H9 (cell line): ENCODE results near the gene KRT1. TPM values are rescaled to one million over a fixed set of nuclear protein-coding genes. Genes with fewer than 3 reads are reported as not detected.
A peak's percentile ranks its signal among the peaks of the same experiment; 100 is the strongest.

Source experiments
- DNase-seq: peaks from one replicate; pipeline ENCODE4 v3.0.0-alpha.2; 2017
- H2AFZ ChIP-seq: one replicate; pipeline ENCODE4 v1.6.1; 2013; ENCODE audit warnings: mild to moderate bottlenecking, low read length, control low read depth, moderate library complexity
- H2AK5ac ChIP-seq: 2 replicates; pipeline ENCODE4 v1.6.1; 2013; ENCODE audit warnings: low read length, control low read depth, mixed read lengths; ENCODE audit not compliant: insufficient read length
- H2BK120ac ChIP-seq: one replicate; pipeline ENCODE4 v1.6.1; 2013; ENCODE audit warnings: low read depth, mild to moderate bottlenecking, low read length, control low read depth, inconsistent platforms; ENCODE audit not compliant: poor library complexity, severe bottlenecking
- H2BK12ac ChIP-seq: 2 replicates; pipeline ENCODE4 v1.6.1; 2013; ENCODE audit warnings: low read length, control low read depth, mixed read lengths, low read depth; ENCODE audit not compliant: insufficient read length
- H2BK15ac ChIP-seq: 2 replicates; pipeline ENCODE4 v1.6.1; 2013; ENCODE audit warnings: low read depth, low read length, control low read depth
- H2BK20ac ChIP-seq: one replicate; pipeline ENCODE4 v1.6.1; 2013; ENCODE audit warnings: low read depth, mild to moderate bottlenecking, low read length, control low read depth, inconsistent platforms; ENCODE audit not compliant: poor library complexity, severe bottlenecking
- H2BK5ac ChIP-seq: 2 replicates; pipeline ENCODE4 v1.6.1; 2013; ENCODE audit warnings: low read length, control low read depth, mixed read lengths; ENCODE audit not compliant: insufficient read length
- H3K14ac ChIP-seq: 2 replicates; pipeline ENCODE4 v1.6.1; 2013; ENCODE audit warnings: low read length, control low read depth; ENCODE audit not compliant: insufficient read depth
- H3K18ac ChIP-seq: 2 replicates; pipeline ENCODE4 v1.6.1; 2013; ENCODE audit warnings: low read depth, mild to moderate bottlenecking, mixed read lengths, low read length, control low read depth; ENCODE audit not compliant: insufficient read length
- H3K23ac ChIP-seq: 2 replicates; pipeline ENCODE4 v1.6.1; 2013; ENCODE audit warnings: low read length, control low read depth, mixed read lengths, low read depth; ENCODE audit not compliant: insufficient read length
- H3K23me2 ChIP-seq: 2 replicates; pipeline ENCODE4 v1.6.1; 2013; ENCODE audit warnings: low read depth, mild to moderate bottlenecking, mixed read lengths, low read length, control low read depth; ENCODE audit not compliant: insufficient read length, poor library complexity, severe bottlenecking
- H3K27ac ChIP-seq: 2 replicates; pipeline ENCODE4 v1.5.1; 2013; ENCODE audit warnings: low read length, control low read depth, mixed read lengths, low read depth; ENCODE audit not compliant: insufficient read length
- H3K27me3 ChIP-seq: 2 replicates; pipeline ENCODE4 v1.6.1; 2013; ENCODE audit warnings: low read length, control low read depth, inconsistent platforms; ENCODE audit not compliant: insufficient read depth
- H3K4ac ChIP-seq: 2 replicates; pipeline ENCODE4 v1.6.1; 2013; ENCODE audit warnings: low read depth, mild to moderate bottlenecking, control low read depth, inconsistent platforms, low read length, moderate library complexity
- H3K4me1 ChIP-seq: 2 replicates; pipeline ENCODE4 v1.6.1; 2013; ENCODE audit warnings: low read length, control low read depth, inconsistent platforms; ENCODE audit not compliant: insufficient read depth
- H3K4me2 ChIP-seq: 2 replicates; pipeline ENCODE4 v1.6.1; 2013; ENCODE audit warnings: low read length, control low read depth, mixed read lengths; ENCODE audit not compliant: insufficient read length, insufficient read depth
- H3K56ac ChIP-seq: 2 replicates; pipeline ENCODE4 v1.6.1; 2013; ENCODE audit warnings: low read depth, mild to moderate bottlenecking, mixed read lengths, low read length, control low read depth; ENCODE audit not compliant: insufficient read length
- H3K79me1 ChIP-seq: 2 replicates; pipeline ENCODE4 v1.6.1; 2013; ENCODE audit warnings: low read depth, mild to moderate bottlenecking, moderate library complexity, low read length, control low read depth, inconsistent platforms; ENCODE audit not compliant: insufficient read depth, poor library complexity, severe bottlenecking
- H3K79me2 ChIP-seq: 2 replicates; pipeline ENCODE4 v1.6.1; 2013; ENCODE audit warnings: low read length, control low read depth, inconsistent platforms; ENCODE audit not compliant: insufficient read depth
- H3K9ac ChIP-seq: 2 replicates; pipeline ENCODE4 v1.6.1; 2013; ENCODE audit warnings: low read length, control low read depth, mixed read lengths; ENCODE audit not compliant: insufficient read length; ENCODE audit errors: extremely low read depth
- H3K9me3 ChIP-seq: one replicate; pipeline ENCODE4 v1.6.1; 2013; ENCODE audit warnings: low read depth, low read length, inconsistent platforms; ENCODE audit not compliant: control insufficient read depth
- H3T11ph ChIP-seq: one replicate; pipeline ENCODE4 v1.6.1; 2013; ENCODE audit warnings: mild to moderate bottlenecking, low read length, control low read depth, inconsistent platforms
- H4K20me1 ChIP-seq: one replicate; pipeline ENCODE4 v1.6.1; 2013; ENCODE audit not compliant: control insufficient read depth, insufficient read length, insufficient read depth
- H4K5ac ChIP-seq: 2 replicates; pipeline ENCODE4 v1.6.1; 2013; ENCODE audit warnings: low read depth, mild to moderate bottlenecking, mixed read lengths, low read length, control low read depth; ENCODE audit not compliant: insufficient read length
- H4K8ac ChIP-seq: replicated peaks from 2 replicates; pipeline ENCODE4 v1.6.1; 2013; ENCODE audit warnings: low read length, control low read depth, mixed read lengths, low read depth; ENCODE audit not compliant: insufficient read length
- H4K91ac ChIP-seq: 2 replicates; pipeline ENCODE4 v1.6.1; 2013; ENCODE audit warnings: low read depth, mild to moderate bottlenecking, moderate library complexity, mixed read lengths, low read length, control low read depth; ENCODE audit not compliant: insufficient read length
- H3K27ac Mint-ChIP-seq, 3 experiments: 2 replicates in 2 of 3; 3 replicates in 1 of 3; pipeline ENCODE4 v1.8.0; 2020 to 2021; ENCODE audit warnings: mixed read lengths in 3 of 3, mild to moderate bottlenecking in 1 of 3, moderate library complexity in 1 of 3
- H3K27me3 Mint-ChIP-seq: 2 replicates; pipeline ENCODE4 v1.8.0; 2021; ENCODE audit warnings: low read depth, mild to moderate bottlenecking, moderate library complexity, mixed read lengths
- H3K36me3 Mint-ChIP-seq, 3 experiments: 2 replicates in 2 of 3; 3 replicates in 1 of 3; pipeline ENCODE4 v1.8.0; 2020 to 2021; ENCODE audit warnings: low read depth in 3 of 3, mixed read lengths in 3 of 3; ENCODE audit not compliant: insufficient read depth in 1 of 3
- H3K4me1 Mint-ChIP-seq, 2 experiments: 2 replicates each; pipeline ENCODE4 v1.8.0; 2020; ENCODE audit warnings: mixed read lengths in 2 of 2
- H3K4me3 Mint-ChIP-seq, 2 experiments: 2 replicates in 1 of 2; 3 replicates in 1 of 2; pipeline ENCODE4 v1.8.0; 2020 to 2021; ENCODE audit warnings: mild to moderate bottlenecking in 2 of 2, mixed read lengths in 2 of 2, moderate library complexity in 1 of 2
- H3K9me3 Mint-ChIP-seq, 2 experiments: 2 replicates in 1 of 2; 3 replicates in 1 of 2; pipeline ENCODE4 v1.8.0; 2020; ENCODE audit warnings: mild to moderate bottlenecking in 2 of 2, mixed read lengths in 2 of 2, moderate library complexity in 1 of 2
- CTCF ChIP-seq: fragments of 200-600 bp; sonication (generic); conservative IDR thresholded peaks from 3 replicates; pipeline ENCODE4 v1.8.0; 2021; ENCODE audit warnings: antibody characterized with exemption, mild to moderate bottlenecking
- whole genome bisulfite sequencing: extraction: QIAGEN DNeasy Blood & Tissue Kit; methylation state at CpG from one replicate; pipeline ENCODE4 v1.1.7; 2013; ENCODE audit warnings: missing lambda C conversion rate, low lambda C conversion rate, mixed read lengths; ENCODE audit not compliant: insufficient read length; ENCODE audit errors: extremely low coverage; 5-methylcytosine and 5-hydroxymethylcytosine counted together
- total RNA-seq: library from RNA; stranded (reverse); gene quantifications from 2 replicates; pipeline ENCODE4 v1.2.1, GENCODE V29; 2021

Gene KRT1
- total RNA-seq, 1 experiment from 2014 or later: not detected

- Histone ChIP-seq H2BK5ac (no peak overlapping the region), H3K4me1 (no peaks in the 10 kb centered on the region), H3K27ac (no peak overlapping the region), H3K9ac (no peak overlapping the region), H3K14ac (no peak overlapping the region), H2BK12ac (no peak overlapping the region), H3K56ac (no peak overlapping the region), H2BK15ac (no peak overlapping the region), H4K20me1 (no peaks in the 10 kb centered on the region), H3K79me2 (no peaks in the 10 kb centered on the region), H3T11ph (no peak overlapping the region), H2BK120ac (no peak overlapping the region), H4K8ac (no peak overlapping the region), H2AK5ac (no peak overlapping the region), H3K27me3 (no peaks in the 10 kb centered on the region), H3K4me2 (no peak overlapping the region), H3K79me1 (no peaks in the 10 kb centered on the region), H3K23ac (no peak overlapping the region), H4K5ac (no peak overlapping the region), H3K4ac (no peak overlapping the region), H3K18ac (no peak overlapping the region), H3K23me2 (no peaks in the 10 kb centered on the region), H4K91ac (no peak overlapping the region), H2AFZ (no peak overlapping the region), H2BK20ac (no peak overlapping the region), H3K9me3 (no peaks in the 10 kb centered on the region)
- Mint-ChIP-seq H3K27ac (no peak overlapping the region), H3K4me3 (no peak overlapping the region), H3K36me3 (no peaks in the 10 kb centered on the region), H3K4me1 (peaks cover 4 to 5% of the 10 kb centered on the region in 2 experiments), H3K27me3 (peaks cover 14% of the 10 kb centered on the region), H3K9me3 (no peaks in the 10 kb centered on the region)
- peak; percentile 15 for DNase-seq
- TF ChIP-seq CTCF: no peak
- no CpG with 5 or more reads among the region's 12 CpGs for WGBS
These were observed 50.8 kb downstream of the KRT1 start for GRCh38 chr12:52629281-52630007.
